Stimulated activated CD4-positive, alpha-beta T cell treated with anti-CD3 and anti-CD28 coated beads, Interleukin-4, amount 100 ng/mL, for 4 hours (primary cell): Measurements from ENCODE around the gene ECT2.
A peak's percentile ranks its signal among the peaks of the same experiment; 100 is the strongest.
"Not testable (repeated sequence)": the region's sequence is repeated elsewhere in the genome, so short reads cannot be mapped to it uniquely, and the experiment has no call there.

Experiments used
- DNase-seq, 2 experiments: peaks; one replicate each; pipeline ENCODE4 v3.0.0-alpha.2; 2020

Gene ECT2, protein sequence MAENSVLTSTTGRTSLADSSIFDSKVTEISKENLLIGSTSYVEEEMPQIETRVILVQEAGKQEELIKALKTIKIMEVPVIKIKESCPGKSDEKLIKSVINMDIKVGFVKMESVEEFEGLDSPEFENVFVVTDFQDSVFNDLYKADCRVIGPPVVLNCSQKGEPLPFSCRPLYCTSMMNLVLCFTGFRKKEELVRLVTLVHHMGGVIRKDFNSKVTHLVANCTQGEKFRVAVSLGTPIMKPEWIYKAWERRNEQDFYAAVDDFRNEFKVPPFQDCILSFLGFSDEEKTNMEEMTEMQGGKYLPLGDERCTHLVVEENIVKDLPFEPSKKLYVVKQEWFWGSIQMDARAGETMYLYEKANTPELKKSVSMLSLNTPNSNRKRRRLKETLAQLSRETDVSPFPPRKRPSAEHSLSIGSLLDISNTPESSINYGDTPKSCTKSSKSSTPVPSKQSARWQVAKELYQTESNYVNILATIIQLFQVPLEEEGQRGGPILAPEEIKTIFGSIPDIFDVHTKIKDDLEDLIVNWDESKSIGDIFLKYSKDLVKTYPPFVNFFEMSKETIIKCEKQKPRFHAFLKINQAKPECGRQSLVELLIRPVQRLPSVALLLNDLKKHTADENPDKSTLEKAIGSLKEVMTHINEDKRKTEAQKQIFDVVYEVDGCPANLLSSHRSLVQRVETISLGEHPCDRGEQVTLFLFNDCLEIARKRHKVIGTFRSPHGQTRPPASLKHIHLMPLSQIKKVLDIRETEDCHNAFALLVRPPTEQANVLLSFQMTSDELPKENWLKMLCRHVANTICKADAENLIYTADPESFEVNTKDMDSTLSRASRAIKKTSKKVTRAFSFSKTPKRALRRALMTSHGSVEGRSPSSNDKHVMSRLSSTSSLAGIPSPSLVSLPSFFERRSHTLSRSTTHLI

DNA sequence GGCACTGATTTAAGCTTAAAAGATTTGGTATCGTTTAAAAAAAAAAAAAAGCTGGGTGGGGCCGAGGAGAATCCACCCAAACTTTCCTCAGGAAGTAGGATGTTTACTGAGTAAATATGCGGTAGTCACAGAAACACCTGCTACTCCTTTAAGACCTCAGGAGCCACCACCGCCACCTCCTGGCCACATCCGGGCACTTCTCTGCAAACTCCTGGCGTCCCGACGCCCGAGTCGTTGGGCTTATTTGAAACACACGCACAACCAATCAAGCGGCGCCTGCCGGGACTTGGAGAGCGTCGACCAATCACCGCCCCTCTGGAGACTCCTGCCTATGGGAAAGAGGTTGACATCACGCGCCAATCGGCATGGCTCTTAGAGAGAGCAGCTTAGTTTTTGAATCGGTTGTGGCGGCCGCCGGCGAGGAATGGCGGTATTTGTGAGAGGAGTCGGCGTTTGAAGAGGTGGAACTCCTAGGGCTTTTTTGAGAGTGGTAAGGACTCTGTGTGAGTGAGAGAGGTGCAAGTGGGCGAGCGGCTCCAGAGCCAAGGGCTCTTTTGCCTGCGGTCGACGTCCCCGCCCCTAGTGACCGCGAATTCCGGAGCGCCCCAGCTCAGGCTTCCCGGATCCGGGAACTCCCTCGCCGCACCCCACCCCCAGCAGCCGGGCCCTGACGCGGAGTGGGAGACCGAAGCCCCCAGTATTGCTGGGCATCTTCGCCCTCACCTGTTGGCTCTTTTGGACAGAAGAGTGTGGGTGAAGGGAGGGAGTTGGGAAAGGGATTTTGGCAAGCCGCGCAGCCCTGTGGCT is at the start of gene ECT2:
Gene ECT2 (plus strand): TSS at position 359 of the 807 bp plus-strand sequence. CDS start 3,805 bp downstream, outside the sequence.
- peak; percentile 91 to 96 for DNase-seq

DNA sequence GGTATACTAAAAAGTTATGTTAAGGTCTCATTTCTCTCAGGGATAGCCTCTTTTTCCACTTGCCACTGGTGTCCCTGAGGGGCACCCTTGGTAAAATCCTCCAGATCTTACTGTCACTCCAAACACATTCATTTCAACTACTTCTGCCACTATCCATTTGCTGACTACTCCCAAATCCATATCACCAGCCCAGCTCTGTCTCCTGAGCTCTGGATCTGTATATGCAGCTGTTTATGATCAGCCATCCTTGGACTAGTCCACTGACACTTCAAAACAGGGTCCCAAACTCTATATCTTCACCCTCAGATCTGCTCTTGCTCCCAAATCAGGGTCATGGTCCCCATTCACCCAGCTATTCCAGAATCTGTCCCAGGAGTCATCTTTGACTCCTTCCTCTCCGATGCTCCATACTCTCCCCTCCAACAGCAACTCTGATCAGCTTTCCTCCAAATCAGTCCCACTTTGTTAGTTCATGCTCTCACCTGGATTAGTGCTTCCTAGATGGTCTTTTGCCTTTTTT is 49.5 kb upstream of the ECT2 start:
- no peak for DNase-seq

DNA sequence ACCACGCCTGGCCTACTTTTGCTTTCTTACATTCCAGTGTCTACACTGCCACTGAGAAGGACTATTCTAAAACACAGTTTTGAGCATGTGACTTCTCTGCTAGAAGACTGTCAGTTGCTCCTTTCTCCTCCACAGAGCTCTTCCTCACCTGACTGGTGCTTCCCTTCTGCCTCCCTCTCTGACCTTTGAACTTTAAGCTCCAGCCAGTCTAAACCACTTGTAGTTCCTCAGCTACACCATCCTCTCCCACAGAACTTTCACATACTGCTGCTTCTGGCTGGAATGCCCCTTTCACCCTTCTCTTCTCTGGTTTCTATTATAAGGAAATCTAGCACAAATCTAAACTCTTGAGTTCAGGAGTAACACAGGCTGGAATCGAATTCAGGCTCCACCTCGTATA is 48.8 kb upstream of the ECT2 start:
- no peak for DNase-seq

DNA sequence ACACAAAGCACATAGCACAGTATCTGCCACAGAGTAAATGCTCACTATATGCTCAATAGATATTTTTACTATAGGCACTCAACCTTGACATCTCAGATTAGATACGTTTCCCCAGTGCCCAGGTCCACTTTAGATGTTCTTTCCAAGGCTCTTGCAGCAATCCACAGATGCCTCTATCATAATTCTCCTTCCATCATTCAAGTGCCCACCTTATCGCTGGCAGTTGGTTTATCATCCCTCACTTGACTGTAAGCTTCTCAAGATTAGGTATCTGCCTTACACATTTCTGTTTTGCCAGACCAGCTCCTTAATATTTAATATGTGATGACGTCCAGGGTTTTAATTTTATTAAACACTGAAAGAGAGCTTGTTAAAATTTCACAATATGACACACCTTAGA is 48.3 kb upstream of the ECT2 start:
- no peak for DNase-seq

DNA sequence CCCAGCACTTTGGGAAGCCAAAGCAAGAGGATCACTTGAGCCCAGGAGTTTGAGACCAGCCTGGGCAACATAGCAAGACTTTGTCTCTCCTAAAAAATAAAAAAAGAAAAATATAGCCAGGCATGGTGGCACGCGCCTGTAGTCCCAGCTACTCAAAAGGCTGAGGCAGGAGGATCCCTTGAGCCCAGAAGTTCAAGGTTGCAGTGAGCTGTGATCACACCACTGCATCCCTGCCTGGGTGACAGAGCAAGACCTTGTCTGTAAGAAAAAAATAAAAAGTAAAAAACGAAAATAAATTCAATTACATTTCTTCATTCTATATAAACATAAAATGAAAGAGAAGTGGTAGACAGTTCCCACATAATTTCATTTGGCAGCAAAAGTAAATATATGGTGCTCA is 47.8 kb upstream of the ECT2 start:
- DNase-seq: not testable (repeated sequence)

DNA sequence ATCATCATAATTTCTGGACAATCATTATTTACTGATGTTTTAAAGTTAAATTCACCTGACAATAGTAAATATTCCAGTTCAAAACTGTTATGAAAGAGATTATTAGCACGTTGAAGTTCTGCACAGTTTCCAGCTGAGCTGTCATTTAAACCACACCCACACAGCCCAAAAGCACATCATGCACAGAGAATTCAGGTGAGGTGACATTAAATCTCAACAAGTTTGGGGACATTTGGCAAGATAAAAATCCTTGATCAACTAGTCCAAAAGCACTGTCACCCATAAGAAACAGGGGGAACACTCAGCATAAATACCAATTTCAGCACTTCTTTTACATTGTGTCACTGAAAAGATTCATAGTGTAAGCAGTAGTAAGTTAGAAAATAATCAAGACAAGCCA is 46.5 kb upstream of the ECT2 start:
- DNase-seq: no peak

DNA sequence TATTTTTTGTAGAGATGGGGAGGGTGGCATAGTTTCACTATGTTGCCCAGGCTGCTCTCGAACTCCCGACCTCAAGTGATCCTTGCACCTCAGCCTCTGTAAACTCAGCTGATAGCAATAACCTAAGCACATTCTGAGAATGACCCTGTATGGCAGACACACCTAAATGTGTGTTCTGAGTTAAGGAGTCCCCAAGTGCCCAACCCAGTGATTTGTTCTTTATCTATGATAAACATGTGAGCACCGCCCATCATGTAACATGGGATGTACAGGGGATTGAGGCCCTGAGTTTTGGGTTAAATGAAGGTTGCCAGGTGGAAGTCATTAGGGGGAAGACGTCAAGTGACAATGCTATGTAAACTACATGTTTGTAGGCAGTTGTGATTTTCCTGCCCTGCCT is 45.4 kb upstream of the ECT2 start:
- no peak for DNase-seq

DNA sequence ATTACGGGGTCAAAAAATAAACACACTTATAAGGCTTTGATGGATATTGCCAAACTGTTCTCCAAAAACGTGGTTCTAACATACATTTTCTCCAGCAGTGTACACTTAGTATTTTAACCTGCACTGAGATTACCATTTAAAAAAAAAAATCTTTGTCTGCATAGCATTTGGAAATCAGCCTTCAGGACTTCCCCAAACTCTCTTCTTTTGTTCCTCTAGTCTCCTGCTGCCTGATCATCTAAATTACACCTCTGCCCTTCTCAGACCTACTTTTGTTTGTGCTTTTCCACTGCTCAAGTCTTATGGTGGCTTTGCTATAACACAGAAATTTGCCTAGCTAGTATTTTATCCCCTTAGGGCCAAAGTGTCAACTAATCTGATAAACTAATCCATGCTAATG is 43.5 kb upstream of the ECT2 start:
- no peak for DNase-seq

DNA sequence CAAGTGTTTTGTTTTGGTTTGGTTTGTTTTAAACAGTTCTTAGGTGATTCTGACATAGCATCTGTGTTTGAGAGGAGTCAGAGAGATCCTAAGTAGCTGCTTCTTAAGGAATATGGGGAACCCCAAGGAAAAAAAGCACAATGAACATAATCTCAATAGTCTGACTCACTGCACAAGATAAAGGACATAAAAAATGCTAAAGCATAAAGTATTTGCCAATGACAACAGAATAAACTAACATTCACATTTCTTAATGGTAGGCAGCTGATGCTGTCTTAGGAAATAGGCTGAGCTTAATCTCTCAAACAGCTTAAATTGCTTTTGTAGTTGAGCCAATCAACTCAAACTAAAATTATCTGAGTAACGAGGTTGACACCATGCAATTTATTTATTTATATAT is 42.6 kb upstream of the ECT2 start:
- DNase-seq: no peak

DNA sequence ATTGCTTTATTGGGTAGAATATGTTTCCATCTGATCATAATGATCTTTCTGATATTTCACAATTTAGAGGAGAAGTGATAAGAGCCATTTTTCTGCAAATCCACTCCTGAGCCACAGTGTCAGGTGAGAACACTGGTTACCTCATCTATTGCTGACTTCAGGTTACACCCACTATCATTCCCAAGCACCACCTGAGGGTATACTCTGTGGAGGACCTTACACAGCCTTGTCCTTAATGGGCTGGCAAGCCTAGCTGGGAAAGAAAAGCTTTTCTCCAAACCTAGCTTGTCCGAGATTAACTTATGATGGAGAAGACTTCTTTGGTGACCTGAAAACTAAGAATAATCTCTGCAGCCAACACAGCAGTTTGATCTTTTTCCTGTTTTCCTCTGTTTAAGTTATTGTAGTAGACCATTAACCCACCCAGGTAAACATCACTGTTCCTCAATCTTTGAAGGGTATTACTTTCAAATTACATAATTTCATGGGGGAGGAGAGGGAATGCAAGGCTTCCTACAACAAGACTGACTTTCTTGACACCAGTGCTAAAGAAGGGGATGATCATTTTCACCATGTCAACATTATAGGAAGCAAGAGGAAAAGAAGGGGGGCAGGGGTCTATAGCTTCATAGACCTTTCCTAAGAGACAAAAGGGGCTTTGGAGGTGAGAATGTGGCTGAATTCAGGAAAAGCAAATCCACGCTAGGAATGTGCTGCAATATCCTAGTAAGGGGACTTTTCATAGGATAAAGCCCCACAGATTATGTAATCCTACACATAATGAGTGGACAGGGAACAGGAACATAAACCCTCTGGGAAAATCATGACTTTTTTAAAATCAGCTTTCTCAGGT is 41.4 kb upstream of the ECT2 start:
- DNase-seq: no peak

DNA sequence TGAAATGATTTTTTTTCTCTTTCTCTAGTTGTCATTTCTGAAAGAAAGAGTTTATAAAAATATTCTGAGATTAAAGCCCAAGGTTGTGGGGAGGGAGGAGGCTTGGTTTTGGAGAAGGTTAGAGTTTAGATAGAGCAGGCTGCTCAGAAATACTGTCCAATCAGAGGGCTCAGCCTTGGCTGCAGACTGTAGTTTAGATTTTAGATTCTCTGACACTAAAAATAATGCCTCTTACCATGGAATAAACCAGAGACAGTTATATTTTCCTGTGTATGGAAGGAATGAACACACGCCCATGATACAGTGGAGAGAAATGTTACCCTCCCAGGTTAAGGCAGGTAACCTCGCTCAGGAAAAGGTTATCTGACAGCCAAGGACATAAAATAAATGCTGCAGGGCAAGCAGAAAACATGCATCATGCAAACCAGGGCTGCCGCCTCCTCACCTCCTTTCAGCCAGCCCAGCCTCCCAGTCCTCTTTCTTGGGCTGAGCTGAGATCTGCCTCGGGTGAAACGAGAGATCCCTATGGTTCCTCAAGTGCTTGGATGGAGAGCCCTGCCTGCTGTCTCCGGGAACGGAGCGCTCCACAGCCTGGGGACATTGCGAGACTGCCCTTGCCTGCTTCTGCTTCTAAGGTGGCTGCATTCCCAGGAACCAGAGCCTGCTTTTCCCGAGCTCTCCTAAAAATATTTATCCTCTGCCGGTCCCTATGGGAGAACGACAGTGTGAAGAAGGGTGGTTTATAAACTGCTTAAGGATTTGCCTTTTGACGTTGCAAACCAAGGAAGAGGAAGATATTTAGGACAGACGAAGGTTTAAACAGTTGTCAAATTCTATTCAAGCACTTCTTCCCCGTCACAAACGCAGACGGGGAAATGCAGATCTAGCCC is 40.5 kb upstream of the ECT2 start:
- DNase-seq: peak; percentile 1 to 4

DNA sequence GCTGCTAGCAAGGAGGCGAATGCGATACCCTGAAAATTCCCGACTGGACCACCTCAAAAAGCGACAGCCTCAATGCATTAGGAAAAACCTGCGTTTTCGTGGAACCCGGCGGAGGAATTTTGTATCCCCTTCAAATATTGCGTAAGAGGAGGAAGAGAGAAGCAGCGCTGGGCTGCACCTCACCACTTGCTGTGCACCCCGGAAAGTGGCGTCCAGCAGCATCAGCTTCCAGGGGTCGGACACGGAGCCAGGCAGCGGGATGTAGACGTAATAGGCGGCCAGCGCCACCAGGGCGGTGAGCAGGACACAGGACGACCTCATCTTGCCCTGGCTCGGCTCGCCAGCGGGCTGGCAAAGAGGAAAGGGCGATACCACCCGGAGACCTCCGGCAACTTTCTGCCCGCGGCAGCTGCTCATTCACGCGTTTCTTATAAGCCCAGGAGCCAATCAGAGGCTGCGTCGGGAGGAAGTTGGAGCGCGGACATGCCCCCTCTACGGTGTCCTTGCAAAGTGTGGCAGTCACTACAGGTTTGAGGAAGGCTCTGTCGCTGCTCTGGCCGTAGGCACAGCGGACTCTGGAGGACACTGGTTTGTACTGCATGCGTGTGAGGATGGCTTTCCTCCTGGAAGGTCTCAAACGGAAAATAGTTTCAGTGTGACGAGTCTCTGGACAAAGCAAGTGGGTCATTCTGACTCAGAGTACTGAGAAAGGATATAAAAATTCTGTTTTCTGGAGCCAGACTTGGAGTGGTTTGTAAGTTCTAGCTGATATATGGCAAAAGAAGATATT is 39.7 kb upstream of the ECT2 start, which contains the start of gene NCEH1:
Gene NCEH1 (minus strand): TSS at position 404 of the 790 bp plus-strand sequence. CDS start 83 bp downstream, at position 321.
- DNase-seq: peak; percentile 56 to 59

DNA sequence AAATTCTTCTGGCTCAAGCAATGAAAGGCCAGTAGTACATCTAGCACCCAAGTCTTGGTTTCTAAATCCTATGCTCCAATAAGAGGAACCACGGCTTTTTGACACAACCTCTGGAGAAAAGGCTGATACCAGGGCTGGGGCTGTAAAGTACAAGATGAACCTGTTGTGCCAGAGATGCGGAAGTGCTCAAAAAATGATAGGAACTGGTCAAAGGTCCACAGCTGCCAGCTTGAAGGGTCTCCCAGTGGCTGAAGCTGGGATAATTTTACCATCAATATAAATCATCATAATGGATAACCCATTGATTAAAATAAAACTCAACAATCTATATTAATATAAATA is 39.1 kb upstream of the ECT2 start:
- no peak for DNase-seq

DNA sequence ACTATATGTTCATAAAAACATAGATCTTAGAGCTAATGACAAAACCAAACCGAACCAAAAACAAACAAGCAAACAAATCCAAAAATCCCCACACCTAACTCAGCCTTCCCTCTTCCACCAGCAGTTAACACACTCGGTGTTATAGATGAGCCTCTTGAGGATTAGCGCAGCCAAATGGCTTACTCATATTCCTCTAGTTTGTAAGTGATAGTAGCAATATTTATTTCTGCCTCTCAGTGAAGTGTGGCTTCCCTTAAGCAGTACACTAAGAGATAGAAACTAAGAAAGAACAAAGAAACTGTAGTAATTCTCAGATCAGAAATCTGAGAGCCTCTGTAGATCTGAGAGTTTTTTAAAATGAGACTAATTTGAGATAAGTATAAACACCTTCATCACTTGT is 37.2 kb upstream of the ECT2 start:
- DNase-seq: no peak

DNA sequence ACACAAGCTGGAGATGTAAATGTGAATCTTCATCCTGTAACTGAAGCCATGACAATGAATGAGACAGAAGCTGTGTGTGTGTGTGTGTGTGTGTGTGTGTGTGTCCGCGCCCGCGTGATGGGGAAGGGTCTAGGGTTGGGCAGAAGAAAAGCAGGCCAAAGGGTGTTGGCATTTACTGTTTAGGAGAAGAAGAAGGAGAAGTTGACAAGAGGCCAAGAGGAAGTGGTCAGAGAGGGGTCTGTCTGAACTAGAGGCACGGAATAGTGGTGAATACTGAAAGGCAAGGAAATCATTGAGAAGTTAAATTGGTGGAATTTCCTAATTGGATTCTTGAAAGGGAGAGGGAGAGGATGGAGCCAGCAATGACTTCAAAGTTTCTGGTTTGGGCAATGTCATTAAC is 34.0 kb upstream of the ECT2 start:
- no peak for DNase-seq

DNA sequence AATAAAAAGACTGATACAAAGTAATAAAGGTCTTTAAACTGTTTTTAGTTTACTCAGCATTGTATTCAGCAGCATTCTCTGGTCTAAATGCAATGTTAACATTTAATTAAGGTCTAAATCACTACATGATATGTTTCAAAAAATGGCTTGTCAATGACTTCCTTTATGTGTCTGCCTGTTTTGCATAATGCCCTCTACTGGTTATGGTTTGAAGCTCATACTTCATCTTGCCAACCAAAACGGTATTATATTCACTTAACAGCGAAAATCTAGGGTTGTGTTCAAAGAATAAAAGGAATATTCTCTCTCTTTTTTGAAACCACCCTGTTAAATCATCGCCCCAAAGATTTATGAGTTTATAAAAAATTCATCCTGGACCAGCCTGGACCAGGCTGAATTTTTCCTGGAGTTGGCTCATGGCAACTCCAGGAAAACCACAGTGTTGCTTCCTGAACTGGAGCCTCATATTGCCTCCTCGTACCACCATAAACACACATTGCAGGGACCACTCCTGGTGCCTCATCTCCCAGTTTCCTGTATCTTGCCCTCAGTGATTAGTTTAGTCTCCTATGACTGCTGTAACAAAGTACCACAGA is 32.9 kb upstream of the ECT2 start:
- no peak for DNase-seq

DNA sequence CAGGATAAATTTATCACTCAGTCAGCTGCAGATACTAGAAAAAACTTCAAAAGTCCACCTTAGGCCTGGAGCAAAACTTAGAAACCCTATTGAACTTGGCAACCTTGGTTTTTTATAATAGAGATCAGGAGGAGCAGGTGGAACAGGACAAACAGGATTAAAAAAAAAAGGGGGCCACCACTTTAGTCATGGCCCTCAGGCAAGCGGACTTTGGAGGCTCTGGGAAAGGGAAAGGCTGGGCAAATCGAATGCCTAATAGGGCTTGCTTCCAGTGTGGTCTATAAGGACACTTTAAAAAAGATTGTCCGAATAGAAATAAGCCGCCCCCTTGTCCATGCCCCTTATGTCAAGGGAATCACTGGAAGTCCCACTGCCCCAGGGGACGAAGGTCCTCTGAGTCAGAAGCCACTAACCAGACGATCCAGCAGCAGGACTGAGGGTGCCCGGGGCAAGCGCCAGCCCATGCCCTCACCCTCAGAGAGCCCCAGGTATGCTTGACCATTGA is 27.9 kb upstream of the ECT2 start:
- DNase-seq: not testable (repeated sequence)

DNA sequence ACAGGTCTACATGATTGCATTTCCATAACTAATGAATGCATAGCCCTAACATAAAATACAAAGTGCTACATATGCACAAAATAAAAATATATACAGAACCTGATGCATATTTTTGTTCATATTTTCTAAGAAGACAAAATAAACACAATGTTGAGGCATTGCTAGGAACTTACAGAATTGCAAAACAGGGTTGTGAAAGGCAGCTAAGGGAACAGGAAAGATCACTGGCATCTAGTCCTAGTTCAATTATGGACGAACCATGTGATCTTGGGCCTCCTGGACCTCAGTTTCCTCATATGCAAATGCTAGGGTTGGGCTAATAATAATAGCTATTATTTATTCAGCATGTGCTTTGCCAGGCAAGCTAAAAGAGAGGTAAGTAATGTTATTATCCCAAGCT is 24.1 kb upstream of the ECT2 start:
- no peak for DNase-seq

DNA sequence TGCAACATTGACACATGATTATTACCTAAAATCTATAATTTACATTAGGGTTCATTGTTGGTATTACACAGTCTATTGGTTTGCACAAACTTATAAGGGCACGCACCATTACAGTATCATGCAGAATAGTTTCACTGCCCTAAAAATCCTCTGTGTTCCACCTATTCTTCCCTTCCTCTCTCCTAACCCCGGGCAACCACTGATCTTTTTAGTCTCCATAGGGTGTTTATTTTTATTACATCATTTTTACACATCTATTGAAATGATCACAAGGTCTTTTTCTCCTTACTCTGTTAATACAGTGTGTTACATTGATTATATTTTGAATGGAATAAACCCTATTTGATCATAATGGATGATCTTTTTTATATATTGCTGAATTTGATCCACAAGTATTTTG is 15.5 kb upstream of the ECT2 start:
- DNase-seq: no peak
